HG02798 (cell line): Measurements from ENCODE around the gene LIPN.
"Not testable (repeated sequence)": the region's sequence is repeated elsewhere in the genome, so short reads cannot be mapped to it uniquely, and the experiment has no call there.

Experiments
- ATAC-seq: cut with Tn5 transposase; IDR thresholded peaks from one replicate; pipeline ENCODE4 v1.9.1; 2021; ENCODE audit warnings: mild to moderate bottlenecking; ENCODE audit not compliant: unreplicated experiment, poor library complexity

Gene LIPN, protein sequence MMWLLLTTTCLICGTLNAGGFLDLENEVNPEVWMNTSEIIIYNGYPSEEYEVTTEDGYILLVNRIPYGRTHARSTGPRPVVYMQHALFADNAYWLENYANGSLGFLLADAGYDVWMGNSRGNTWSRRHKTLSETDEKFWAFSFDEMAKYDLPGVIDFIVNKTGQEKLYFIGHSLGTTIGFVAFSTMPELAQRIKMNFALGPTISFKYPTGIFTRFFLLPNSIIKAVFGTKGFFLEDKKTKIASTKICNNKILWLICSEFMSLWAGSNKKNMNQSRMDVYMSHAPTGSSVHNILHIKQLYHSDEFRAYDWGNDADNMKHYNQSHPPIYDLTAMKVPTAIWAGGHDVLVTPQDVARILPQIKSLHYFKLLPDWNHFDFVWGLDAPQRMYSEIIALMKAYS

DNA sequence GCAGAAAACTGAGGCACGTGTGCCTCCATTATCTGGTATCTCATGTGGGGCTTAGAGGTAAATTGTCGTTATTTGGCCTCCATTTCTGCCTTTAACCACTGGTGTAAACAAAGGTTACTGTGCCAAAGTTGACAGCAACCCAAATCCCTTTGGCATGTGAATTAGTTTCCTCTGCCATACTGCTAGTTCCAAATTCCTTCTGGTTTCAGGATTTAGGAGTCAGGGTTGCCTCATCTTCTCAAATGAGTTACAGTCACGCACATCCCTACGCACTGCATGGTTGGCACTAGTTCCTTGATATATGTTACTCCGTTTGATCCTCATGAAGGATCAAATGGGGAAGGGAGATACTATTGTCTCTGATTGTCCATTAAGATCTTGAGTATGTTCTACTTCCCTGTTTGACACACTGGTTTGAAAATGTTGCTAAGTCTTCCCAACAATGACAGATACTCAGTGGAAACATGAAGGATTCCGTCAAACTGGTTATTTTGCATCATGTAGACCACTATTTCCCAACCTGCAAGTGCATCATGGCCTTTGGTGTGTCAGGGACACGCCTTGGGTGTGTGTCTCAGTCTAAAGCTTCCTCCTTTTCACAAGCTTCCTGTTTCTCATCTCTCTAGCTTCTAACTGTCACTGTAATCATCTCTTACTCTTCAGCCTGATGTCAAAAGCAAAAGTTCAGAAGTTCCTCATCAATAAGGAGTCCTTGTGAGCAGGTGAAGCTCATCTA lies at the start of gene LIPN:
Gene LIPN, plus strand, starts transcription at position 655 of the 736 bp plus-strand sequence. CDS start 1,386 bp downstream, outside the sequence.
- no peak for ATAC-seq

DNA sequence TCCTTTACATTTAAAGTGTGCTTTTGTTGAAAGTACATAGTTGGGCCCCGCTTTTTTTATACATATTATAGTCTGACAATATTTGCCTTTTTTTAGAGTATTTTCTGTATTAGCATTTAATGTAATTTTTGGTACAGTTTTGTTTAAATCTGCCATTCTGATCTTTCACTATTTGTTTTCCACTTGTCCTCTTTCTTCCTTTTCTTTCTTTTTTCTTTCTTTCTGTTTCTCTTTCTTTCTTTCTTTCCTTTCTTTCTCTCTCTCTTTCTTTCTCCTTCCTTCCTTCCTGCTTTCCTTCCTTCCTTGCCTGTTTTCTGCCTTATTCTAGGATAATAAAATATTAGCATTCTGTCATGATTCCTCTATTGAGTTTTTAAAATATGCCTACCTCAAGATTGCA lies 44.3 kb upstream of the LIPN start:
- no peak for ATAC-seq

DNA sequence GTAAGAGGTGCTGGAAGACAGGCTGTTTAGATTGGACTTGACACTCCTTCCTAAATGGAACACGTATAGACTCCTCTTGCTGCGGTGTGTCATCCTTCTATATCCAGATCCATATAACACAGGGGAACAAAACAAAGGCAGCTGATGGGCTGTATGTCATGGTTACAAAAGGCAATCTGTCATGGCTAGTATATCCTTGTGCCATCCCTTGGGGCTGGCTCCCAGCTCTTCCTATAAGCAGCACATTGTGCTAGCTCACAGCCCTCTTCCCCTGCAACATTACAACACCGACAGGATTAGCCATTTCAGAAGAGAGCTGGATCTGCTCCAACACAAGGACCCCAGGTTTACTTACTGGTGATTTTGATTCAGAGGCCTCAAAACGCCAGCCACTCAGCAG lies 38.4 kb upstream of the LIPN start:
- ATAC-seq, result no peak

DNA sequence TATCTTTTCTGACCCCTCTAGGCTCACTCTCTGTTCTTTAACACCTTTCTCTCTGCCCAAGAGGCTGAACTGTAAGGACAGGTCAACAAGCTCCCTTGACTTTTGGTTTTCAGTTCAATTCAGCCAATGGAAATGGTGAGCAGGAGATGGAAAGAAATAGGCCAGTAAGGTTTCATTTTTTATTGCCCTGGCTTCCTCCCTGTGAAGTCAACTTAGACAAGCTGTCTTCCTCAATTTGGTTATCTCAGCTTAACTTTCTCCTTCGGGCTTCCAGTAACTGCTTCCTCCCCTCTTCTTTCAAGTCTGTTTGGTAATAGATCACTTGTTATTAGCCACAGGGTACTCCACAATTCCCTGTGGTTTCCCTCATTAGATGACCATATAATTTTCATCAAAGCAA lies 34.0 kb upstream of the LIPN start:
- ATAC-seq, result peak; percentile 66

DNA sequence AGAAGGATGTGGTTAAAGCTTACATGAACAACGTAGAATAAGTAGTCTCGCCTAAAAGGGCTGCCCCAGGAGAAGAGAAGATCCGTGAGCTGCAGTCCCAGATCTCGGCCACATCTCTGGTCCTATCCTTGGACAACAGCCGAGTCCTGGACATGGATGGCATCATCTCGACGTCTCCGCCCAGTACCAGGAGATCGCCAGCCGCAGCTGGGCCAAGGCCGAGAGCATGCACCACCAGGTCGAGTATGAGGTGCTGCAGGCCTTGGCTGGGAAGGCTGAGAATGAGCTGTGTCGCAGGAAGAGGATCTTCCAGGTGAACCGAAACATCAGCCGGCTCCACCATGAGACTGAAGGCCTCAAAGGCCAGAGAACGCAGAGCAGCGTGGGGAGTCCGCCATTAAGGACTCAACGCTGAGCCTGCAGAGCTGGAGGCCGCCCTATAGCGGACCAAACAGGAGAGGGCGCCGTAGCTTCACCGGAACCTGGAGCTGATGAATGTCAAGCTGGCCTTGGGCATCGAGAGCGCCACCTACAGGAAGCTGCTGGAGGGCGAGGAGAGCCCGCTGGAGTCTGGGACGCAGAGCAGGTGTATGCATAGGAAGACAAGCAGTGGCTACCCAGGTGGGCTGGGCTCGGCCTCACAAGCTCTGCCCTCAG lies 31.6 kb upstream of the LIPN start:
- ATAC-seq, result no peak

DNA sequence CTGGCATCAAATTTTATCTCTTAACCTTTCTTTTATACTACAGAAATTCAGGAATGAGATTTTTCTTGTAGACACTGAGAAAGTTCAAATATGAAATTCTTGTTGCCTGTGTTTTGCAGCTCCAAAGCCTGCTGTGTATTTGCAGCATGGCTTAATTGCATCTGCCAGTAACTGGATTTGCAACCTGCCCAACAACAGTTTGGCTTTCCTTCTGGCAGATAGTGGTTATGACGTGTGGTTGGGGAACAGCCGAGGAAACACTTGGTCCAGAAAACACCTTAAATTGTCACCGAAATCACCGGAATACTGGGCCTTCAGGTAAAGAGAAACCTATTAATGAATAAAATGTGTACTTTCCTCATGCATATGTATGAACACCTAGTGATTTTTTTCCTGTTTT lies 29.0 kb upstream of the LIPN start:
- ATAC-seq, result no peak

DNA sequence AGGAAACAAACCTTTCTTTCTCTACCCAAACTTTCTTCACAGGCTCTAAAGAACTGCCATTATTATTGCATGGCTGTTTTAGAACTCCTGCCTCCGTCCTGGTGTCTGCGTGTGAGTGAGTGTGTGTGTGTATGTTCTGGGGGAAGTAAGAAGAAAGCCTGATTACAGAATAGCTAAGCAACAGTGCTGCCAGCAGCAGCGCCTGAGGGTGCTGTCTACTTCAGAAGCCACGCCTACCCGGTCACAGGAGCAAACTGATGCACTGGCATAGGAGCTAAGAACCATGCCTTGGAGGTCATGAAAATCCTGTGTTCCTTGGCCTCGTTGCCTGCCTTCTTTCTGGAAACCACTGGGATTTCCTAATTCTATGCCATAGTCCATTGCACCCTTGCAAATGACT lies 28.5 kb upstream of the LIPN start:
- ATAC-seq, result no peak

DNA sequence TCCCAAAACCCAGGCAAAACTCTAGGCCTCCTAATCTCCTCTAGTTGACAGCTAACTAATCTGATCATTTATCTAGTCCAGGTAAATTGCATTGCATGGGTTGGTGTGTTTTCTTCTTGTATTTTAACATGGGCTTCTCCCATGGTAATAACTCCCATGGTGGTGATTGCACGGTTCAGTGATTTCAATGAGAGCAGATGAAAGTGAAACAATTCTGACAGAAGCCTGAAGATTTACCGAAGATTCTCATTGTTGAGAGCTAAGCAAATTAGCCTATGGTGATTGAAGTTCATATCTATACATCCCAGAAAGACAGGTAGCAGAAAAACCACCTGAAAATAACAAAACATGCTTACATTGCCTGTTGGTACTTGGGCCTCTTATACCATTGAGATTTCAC lies 26.6 kb upstream of the LIPN start:
- peak; percentile 33 for ATAC-seq

DNA sequence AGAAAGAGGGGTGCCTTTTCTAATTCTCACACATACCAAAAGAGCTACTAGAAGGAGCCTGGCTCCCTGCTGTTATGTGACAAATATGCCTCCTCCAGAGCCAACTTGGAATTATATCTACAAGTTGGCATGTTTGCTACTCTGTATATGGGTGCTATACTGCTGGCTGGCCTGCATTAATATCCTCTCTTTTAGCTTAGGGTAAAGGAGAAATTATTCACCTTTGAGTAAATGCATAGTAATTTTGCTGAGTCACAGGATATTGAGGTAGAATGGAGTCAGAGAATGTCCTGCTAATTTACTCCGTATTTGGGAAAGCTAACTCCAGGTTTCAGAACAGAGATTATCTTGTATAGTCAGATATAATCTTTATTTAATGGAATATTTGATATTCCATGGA lies 24.2 kb upstream of the LIPN start:
- ATAC-seq, result no peak

DNA sequence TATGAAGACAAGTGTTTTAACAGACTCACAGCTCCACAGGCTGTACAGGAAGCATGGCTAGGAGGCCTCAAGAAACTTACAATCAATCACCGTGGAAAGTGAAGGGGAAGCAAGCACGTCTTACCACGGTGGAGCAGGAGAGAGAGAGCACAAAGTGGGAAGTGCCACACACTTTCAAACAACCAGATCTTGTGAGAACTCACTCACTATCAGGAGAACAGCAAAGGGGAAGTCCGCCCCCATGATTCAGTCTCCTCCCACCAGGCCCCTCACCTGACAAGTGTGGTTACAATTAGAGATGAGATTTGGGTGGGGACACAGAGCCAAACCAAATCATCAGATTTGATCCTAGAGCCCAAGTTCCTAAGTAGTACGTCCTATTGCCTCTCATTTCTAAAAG lies 17.9 kb upstream of the LIPN start:
- not testable (repeated sequence) for ATAC-seq

DNA sequence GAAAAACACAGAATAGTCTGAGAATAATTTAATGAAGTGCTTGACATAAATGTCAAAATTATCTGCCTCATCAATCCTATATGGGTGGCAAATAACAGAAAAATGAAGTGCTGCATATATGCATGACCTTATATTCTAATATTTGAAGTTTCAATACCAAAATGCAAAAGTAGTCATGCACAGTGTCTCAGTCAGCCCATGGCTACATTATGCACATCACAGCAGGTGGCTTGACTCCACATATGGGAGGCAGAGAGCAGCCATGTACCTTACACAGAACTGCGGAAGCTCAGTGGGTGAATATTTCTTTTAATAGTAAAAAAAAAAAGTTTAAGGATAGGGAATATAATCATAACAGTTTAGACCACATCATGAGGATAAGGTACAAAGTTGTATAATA lies 17.4 kb upstream of the LIPN start:
- no peak for ATAC-seq

DNA sequence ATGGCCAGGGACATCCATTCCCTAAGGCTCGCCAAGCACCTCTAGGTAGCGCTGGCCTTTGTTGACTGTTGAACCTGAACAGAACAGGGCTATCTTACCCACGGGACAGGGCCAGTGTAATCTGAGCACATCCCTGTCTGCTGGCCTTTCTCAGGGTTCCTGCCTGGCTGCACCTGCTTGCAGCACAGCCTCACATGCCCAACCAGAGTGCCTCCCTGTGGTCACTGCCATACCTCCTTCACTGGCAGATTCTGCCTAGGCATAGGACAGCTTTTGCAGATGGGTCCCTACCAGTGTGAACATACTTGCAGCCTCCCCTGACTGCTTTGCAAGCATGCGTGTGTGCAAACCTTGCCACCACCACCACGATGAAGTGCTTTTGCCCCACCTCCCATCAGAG lies 15.8 kb upstream of the LIPN start:
- ATAC-seq, result no peak

DNA sequence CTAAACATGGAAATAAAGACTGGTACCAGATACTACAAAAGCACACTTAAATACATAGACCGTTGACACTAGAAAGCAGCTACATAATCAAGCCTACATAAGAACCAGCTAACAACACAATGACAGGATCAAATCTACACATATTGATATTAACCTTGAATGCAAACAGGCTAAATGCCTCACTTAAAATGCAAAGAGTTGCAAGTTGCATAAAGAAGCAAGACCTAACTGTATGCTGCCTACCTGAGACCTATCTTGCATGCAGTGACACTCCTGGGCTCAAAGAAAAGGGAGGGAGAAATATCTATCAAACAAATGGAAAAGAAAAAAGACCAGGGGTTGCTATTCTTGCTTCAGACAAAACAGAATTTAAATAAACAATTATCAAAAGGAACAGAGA lies 14.2 kb upstream of the LIPN start:
- ATAC-seq, result no peak

DNA sequence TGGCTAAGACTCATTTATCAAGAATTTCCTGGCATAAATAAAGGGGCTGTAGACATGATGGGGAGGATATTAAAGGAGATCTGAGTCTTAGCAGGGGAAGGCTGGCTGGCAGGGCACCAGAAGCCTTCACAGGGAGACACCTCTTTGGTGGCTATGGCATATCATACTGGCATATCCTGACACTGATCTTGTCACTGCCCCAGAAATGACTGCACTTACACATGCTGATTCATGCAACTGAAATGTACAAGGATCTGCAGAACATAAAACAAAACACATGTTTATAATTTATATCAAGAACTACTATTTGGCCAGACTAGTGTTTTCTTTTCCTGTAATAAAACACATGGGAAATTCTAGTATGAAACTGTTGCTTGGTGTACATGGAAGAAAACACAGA lies 5.5 kb upstream of the LIPN start:
- ATAC-seq, result no peak

DNA sequence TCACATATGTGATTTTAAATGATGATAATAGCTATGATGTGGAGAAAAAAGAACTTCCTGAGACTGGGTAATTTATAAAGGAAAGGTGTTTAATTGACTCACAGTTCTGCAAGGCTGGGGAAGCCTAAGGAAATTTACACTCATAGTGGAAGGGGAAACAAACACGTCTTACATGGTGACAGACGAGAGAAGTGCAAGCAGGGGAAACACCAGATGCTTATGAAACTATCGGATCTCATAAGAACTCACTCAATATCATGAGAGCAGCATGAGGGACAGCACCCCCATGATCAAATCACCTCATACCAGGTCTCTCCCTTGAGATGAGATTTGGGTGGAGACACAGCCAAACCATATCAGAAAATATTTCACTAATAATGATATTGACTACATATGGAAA lies 4.1 kb upstream of the LIPN start:
- ATAC-seq, result peak; percentile 58

DNA sequence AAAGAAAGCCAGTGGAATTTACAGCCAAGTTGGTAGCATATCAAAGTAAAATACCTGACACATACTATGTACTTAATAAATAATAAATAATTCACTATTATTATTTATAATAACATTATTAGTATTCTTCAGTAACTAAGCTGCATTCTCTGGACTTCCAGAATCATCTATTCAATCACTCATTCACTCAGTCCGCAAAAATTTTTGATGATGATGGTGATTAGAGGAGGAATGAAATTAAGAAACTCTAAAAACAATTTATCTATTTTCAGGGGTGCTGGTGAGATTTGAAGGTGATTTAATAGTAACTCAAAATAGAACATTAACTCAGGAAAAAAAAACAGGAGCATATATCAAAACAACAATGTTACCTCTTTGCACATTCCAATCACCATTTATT lies 3.2 kb upstream of the LIPN start:
- ATAC-seq, result no peak

DNA sequence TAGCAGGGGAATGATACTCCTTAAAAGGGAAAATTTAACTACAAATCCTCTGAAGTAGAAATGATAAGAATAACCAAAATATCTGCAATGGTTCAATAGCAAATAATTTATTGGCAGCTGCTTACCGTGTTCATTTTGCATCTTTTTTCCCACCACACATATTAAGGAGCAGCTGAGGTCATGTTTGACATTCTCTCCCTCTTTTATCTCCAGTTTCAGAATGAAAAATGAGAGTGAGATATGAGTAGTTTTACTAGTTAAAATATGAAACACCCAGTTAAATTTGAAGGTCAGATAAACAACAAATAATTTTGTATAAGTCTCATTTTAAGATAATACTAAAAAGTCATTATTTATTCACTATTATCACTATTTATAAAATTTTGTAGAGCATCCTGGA lies 3.1 kb downstream of the LIPN start:
- no peak for ATAC-seq

DNA sequence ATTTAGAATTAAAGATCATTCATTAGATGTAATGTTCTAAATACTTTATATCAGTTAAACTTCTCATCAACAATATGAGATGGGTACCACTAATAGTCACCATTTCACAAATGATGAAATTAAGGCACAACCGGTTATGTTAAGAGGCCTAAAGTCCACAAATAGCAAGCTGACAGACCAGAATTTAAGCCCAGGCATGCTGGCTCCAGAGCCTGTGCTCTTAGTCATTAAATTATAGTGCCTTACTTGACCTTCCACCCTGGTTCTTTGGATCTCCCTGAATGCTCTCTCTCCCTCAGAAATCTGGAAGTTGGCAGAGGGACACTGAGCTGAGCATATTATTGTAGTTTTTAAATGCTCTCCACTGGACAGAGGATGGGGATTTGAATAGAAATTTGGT lies 3.6 kb downstream of the LIPN start:
- ATAC-seq, result no peak

DNA sequence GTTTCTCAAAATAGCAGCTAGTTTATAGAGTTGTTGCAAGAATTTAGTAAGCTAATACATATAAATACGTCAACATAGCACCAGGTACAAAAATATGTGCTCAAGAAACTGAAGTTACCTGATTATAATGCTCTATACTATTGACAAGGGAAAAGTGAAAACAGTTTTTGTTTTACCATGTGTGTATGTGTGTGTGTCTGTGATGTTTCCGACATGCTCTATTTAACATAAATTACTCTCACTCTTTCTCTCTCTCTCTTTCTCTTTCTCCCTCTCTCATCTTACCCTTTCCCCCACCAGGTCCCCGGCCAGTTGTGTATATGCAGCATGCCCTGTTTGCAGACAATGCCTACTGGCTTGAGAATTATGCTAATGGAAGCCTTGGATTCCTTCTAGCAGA lies 4.3 kb downstream of the LIPN start:
- no peak for ATAC-seq

DNA sequence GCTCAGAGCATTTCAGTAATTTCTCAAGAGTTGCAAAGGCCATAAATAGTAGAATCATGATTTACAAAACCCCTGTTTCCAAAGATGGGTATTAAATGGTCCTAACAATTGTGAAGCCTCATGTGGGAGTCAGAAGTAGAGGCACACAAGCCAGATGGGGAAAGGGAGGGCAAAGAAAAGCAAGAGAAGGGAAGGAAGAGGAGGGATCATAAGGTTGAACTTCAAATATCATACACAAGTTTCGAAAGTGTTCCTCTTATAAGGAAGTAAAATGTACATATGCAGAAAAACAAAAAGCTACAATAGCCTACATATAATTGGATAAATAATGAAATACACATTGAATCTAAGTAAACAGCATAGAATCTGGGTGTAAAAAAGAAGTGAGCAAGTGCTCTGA lies 6.0 kb downstream of the LIPN start:
- ATAC-seq, result no peak

DNA sequence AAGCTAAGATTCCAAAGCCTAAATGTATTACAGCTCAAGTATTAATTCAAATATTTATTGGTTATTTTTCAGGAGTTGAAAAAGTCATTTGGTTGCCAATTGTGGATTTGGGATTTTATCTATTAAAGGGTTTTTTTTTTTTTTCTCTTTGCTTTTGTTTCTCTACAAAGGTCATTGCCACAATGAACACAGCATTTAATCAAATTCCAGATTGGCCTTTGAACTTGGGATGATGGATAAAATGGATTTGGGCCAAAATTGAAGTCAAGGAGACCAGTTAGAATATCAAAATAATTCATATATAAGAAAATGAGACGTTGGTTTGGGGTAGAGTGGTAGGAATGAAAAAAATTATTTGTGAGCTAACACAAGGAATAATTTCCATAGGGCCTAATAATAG lies 9.6 kb downstream of the LIPN start:
- no peak for ATAC-seq
